Stimulated activated CD8-positive, alpha-beta memory T cell treated with anti-CD3 and anti-CD28 coated beads, Interleukin-7, amount 100 ng/mL, for 1 hour (primary cell): ENCODE results near the gene ENOSF1.

Experiments used
- DNase-seq, 2 donors: peaks; one replicate each; pipeline ENCODE4 v3.0.0-alpha.2; 2020; ENCODE audit warnings: low read depth in 2 of 2

The ENOSF1 gene

GRCh38 chr18:673769-674168, 38.7 kb downstream of the ENOSF1 start:
- no peak for DNase-seq

DNA sequence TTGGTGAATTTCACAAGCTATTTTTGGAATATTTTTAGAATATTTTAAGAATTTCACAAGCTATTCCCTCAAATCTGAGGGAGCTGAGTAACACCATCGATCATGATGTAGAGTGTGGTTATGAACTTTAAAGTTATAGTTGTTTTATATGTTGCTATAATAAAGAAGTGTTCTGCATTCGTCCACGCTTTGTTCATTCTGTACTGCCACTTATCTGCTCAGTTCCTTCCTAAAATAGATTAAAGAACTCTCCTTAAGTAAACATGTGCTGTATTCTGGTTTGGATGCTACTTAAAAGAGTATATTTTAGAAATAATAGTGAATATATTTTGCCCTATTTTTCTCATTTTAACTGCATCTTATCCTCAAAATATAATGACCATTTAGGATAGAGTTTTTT, 39.1 kb downstream of the ENOSF1 start:
- DNase-seq, result no peak

DNA sequence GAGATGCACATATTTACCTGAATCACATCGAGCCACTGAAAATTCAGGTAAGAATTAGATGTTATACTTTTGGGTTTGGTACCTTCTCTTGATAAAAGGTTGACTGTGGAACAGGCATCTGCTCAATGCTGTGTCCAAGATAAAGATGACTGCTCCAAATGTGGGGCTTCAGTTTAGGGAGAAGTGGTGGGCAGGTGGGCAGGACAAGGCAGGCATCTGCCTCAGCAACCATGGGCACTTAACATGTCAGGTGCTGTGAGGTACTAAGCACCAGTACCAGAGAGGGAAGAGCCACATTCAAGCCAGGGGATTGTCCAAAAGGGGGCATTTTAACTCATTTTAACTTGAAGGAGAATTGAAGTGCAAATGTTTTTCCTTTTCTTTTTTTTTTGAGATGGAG, 41.0 kb downstream of the ENOSF1 start:
- DNase-seq, result no peak

DNA sequence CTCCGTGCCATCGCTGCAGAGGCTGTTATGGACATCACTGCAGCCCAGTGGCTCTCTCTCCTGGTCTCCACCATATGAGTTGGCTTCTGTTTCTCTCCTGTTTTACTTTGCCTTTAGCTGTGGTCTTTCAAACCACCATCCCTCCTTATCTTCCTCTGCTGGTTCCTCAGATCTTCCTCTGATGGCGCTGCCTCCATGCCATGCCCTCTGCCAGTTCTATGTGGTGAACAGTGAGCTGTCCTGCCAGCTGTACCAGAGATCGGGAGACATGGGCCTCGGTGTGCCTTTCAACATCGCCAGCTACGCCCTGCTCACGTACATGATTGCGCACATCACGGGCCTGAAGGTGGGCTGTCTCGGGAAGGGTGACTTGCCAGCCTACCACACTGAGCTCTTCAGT, 41.9 kb downstream of the ENOSF1 start:
- DNase-seq, result no peak

DNA sequence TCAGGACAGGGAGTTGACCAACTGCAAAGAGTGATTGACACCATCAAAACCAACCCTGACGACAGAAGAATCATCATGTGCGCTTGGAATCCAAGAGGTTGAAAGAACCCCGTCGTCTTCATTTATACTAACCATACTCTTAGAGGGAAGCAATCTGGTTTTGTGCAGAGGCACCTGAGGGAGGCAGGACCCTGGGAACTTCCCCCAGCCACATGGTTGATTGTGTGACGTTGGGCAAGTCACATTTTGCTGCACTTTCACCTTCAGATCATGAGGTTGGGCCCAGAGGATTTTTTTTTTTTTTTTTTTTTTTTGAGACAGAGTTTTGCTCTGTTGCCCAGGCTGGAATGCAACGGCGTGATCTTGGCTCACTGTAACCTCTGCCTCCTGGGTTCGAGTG, 43.4 kb downstream of the ENOSF1 start:
- no peak for DNase-seq

DNA sequence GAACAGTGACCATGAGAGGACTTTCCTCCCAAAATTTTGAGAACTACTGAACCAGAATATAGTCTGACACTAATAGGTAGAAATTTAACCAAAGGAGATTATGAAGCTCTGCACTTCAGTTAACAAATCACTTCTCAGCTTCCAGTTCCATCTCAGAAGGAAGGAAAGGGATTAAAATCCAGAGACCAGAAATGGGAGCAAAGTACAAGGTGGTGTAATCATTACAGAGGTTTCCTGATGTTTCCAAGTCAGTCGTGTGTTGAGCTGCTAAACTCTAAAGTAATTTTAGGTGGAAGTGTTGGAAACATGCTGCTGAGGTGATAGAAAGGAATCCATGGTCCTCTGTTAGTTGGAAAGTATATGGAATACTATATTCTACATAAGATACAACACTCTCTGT, 44.2 kb downstream of the ENOSF1 start:
- no peak for DNase-seq

GRCh38 chr18:666628-667027, 45.8 kb downstream of the ENOSF1 start:
- no peak for DNase-seq

DNA sequence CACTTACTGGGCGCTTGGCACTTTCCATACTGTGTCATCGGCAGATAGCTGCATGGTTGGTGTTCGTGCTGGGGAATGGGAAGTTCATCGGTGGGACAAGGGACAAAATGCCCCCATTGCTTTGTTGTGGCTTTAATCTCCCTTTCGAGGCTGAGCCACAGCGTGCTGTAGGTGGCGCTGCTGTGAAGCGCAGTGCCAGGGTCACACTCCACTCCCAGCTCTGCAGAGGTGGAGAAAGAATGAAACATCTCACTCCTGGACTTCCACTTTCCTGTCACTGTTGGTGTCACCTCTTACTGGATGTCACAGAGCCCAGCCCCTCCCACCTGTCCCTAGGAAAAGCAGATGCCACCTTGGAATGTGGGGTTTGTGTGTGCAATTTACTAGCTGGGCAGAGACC, 46.3 kb downstream of the ENOSF1 start:
- no peak for DNase-seq

DNA sequence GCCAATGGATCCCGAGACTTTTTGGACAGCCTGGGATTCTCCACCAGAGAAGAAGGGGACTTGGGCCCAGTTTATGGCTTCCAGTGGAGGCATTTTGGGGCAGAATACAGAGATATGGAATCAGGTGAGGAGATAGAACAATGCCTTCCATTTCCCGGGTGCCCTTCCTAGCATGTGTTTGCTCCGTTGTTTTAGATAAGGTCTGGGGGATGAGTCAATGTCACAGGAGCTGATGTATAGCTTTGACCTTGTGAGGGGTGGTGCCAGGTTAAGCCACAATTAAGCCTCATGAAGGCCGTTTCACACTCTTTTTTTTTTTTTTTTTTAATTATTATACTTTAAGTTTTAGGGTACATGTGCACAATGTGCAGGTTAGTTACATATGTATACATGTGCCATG, 50.2 kb downstream of the ENOSF1 start:
- no peak for DNase-seq

DNA sequence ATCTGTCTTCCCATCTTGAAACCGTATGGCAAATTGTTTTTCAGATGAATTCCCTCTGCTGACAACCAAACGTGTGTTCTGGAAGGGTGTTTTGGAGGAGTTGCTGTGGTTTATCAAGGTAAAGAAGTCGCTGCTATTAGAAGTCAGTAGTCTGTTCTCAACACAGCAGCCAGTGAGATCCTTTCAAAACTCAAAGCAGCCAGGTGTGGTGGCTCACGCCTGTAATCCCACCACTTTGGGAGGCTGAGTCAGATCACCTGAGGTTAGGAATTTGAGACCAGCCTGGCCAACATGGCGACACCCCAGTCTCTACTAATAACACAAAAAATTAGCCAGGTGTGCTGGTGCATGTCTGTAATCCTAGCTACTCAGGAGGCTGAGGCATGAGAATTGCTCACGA, 52.8 kb downstream of the ENOSF1 start:
- DNase-seq, result no peak

DNA sequence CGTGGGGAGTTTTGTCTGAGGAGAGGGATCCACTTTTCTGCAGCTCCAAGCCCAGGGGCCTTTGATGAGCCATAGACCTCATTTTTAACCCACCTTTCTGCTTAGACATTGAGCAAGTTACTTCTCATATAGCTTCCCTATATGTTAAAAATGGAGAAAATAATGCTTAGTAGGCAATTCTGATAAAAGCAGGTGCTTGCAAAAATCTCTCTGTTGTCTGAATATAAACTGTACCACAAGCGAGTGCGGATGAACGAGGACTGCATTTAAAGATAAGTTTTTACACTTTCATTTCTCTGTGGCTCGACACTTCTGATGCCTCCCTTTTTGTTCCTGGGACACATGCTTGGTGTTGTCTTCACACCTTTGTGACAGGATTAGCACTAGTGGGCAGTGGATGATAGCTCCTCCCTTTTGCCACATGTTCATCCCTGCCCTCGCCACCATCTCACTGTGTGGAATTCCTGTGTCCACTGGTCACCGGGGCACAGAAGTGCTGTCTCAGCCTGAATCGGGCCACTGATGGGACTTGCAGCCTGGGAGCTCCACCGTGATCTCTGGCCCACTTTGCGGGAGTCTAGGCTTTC, 53.4 kb downstream of the ENOSF1 start:
- no peak for DNase-seq

GRCh38 chr18:658001-658946, 54.2 kb downstream of the ENOSF1 start:
- DNase-seq, result peak in 1 of 2 donors; percentile 27

DNA sequence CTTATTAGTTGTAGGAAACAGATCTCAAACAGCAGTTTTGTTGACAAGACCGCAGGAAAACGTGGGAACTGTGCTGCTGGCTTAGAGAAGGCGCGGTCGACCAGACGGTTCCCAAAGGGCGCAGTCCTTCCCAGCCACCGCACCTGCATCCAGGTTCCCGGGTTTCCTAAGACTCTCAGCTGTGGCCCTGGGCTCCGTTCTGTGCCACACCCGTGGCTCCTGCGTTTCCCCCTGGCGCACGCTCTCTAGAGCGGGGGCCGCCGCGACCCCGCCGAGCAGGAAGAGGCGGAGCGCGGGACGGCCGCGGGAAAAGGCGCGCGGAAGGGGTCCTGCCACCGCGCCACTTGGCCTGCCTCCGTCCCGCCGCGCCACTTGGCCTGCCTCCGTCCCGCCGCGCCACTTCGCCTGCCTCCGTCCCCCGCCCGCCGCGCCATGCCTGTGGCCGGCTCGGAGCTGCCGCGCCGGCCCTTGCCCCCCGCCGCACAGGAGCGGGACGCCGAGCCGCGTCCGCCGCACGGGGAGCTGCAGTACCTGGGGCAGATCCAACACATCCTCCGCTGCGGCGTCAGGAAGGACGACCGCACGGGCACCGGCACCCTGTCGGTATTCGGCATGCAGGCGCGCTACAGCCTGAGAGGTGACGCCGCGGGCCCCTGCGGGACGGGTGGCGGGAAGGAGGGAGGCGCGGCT, 55.0 kb downstream of the ENOSF1 start, which contains the start of gene TYMS:
Gene TYMS, plus strand, starts transcription at position 343 of the 690 bp plus-strand sequence. Its CDS starts 90 bp downstream, at position 433.
- DNase-seq, result no peak

- no peak for DNase-seq
Measured at GRCh38 chr18:655445-655844, 57.0 kb downstream of the ENOSF1 start.

GRCh38 chr18:654601-655000, 57.8 kb downstream of the ENOSF1 start:
- no peak for DNase-seq

- DNase-seq, result no peak
Measured at GRCh38 chr18:653512-653911, 58.9 kb downstream of the ENOSF1 start.

- DNase-seq, result no peak
Measured at GRCh38 chr18:652131-652530, 60.3 kb downstream of the ENOSF1 start.

DNA sequence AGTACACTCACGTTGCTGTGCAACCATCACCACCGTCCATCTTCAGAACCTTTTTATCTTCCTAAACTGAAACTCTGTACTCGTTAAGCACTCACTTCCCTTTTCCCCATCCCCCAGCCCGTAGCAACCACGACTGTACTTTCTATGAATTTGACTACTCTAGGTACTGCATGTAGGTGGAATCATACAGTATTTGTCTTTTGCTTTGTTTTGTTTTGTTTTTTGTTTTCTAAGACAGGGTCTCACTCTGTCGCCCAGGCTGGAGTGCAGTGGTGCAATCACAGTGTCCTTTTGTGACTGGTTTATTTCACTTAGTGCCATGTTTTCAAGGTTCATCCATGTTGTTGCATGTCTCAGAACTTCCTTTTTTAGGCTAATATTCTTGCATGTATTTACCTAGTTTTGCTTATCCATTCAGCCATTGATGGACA, 62.0 kb downstream of the ENOSF1 start:
- DNase-seq, result no peak

DNA sequence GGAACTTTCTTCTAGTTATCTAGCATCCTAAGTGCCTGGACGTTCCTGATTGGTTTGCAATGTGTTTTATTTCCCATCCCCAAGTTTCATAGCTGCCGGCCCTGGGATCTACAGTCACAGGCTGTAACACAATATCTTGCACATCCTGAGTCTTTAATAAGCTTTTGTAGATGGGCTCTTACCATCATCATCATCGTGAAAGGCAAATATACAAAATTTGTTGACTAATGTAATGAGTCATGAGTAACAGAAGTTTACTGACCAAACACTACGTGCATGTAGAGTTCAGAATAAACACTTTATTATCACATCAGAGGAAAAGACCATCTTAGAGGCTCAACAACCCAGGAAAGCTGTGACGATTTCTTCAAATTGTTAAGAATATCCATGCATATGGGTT, 63.1 kb downstream of the ENOSF1 start:
- no peak for DNase-seq

DNA sequence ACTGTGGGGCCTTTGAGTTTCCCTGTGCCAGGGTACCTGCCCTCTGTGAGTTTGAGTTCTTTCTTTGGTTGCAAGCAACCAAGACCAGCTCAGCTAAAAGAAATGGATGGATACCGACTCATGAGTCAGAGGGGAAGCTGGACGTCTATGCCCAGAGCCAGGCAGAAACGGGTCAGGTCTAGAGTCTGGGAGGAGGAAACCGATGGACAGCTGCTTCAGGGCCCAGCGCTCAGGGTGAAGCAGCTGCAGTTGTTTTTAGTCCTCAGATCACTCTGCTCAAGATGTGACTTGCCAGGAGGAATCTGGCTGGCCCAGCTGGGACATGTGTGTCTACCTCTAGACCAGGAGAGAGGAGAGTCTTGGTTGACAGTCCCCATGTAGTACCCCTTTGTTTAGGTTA, 65.1 kb downstream of the ENOSF1 start:
- DNase-seq, result no peak

DNA sequence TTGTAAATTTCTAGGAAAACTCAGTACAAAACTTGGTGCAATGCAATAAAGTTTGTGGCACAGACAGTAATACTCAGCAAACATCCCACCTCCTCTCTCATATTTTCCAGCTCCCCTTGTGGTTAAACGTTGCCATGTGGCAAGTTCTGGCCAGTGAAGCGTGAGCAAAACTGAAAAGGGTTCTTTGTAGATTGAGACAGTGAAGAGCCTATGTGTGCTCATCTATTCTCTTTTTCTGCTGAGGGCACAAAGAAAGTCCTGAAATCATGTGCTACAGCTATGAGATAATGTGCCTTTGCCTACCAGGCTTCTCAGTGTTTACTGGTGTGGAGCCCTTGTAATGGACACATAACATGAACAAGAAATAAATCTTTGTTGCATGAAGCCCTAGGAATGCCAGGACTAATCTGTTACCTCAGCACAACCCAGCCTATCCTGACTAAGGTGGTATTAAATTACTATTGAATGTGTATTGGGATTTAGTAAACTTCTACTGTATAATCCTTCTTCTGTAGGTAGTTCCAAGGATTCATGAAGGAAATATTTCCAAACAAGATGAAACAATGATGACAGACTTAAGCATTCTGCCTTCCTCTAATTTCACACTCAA, 67.9 kb downstream of the ENOSF1 start:
- DNase-seq, result no peak

- no peak for DNase-seq
Measured at GRCh38 chr18:641224-641623, 71.2 kb downstream of the ENOSF1 start.
